ENCODE results near the gene UGT1A9. TPM values are rescaled to one million over a fixed set of nuclear protein-coding genes. Genes with fewer than 3 reads are reported as not detected.

Gene UGT1A9
- total and polyA plus RNA-seq, 2 experiments from 2014 or later = not detected

DNA sequence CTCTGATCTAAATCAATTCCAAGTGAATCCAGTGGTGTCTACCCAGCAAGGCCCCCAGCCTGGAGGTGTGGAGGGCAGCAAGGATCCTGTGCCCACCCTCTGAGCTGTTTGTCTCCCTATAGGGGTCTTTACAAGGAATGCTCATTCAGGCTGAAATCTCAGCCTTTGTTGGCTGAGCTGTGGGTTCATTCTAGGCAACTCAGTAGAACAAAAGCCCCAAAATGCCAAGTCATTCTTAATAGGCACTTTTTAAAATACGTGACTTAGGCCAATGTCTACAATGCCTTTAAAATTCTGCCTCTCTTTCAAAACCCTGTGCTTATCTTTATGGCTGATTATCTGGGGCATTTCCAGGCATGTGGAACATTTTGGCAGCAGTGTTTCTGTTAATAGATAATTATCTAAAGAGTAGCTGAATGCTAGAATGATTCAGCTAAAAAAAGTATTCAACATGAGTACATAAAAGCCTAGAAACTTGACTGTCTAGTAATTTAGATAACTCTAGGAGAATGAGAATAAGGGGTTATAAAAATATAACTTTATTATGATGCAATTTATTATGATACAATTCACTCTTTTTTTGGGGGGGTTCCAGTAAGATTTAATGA lies 28.4 kb downstream of the UGT1A9 start:
- H3K27ac Mint-ChIP-seq = peak overlapping the region; percentile 93
- no peak overlapping the region for H3K4me2 ChIP-seq

More for the DNA sequence above, 28.4 kb downstream of the UGT1A9 start:
- H3K9me3 Mint-ChIP-seq = no peaks in the 10 kb centered on the region
- H3F3A ChIP-seq (replicated peaks; ENCODE audit: low read depth) = no peaks in the 10 kb centered on the region
- no peaks in the 10 kb centered on the region for H3K27me3 Mint-ChIP-seq (ENCODE audit: insufficient read depth, low read depth, poor library complexity)
- no peaks in the 10 kb centered on the region for H3K27me3 ChIP-seq (ENCODE audit: insufficient read depth)
- ATAC-seq (peak; percentile 83), DNase-seq (ENCODE audit: low spot score) (peak; percentile 23)
- H3K4me1 Mint-ChIP-seq = peaks cover 5% of the 10 kb centered on the region; the same call in 2 of the 3 replicates
- H3K27ac ChIP-seq (ENCODE audit: low read depth) = no peak overlapping the region
- no peaks in the 10 kb centered on the region for H3K36me3 Mint-ChIP-seq (ENCODE audit: low read depth)
- 0 out of 2 replicates have a peak, but pooled peaks cover 5% of the 10 kb centered on the region for H3K4me1 ChIP-seq (ENCODE audit: insufficient read depth)
- H3K4me3 ChIP-seq = no peak overlapping the region
- TF ChIP-seq CREB1 (CRISPR knock-in tag; IDR thresholded peaks at IDR 0.05; ENCODE audit: low read depth) = no peak
- no peak for TF ChIP-seq ZNF114 (CRISPR knock-in tag; IDR thresholded peaks at IDR 0.05)
- no peak for TF ChIP-seq NANOG (IDR thresholded peaks at IDR 0.05; ENCODE audit: borderline replicate concordance)
- TF ChIP-seq STAT1 (IDR thresholded peaks at IDR 0.05; ENCODE audit: unreplicated experiment) = no peak
- TF ChIP-seq ETS1 (IDR thresholded peaks at IDR 0.05) = no peak
- no peak for TF ChIP-seq EZH2 (IDR thresholded peaks at IDR 0.05; ENCODE audit: low read depth, unreplicated experiment)
- TF ChIP-seq ZNF331 (CRISPR knock-in tag; IDR thresholded peaks at IDR 0.05; ENCODE audit: low read depth) = no peak
- TF ChIP-seq CTCF (conservative IDR thresholded peaks at IDR 0.05; ENCODE audit: low read depth in 2 of 2) = no peak
- TF ChIP-seq REST (IDR thresholded peaks at IDR 0.05; ENCODE audit: unreplicated experiment) = no peak
- no peak for TF ChIP-seq POLR2AphosphoS5 (IDR thresholded peaks at IDR 0.05; ENCODE audit: low read depth)
- TF ChIP-seq JUNB (IDR thresholded peaks at IDR 0.05; ENCODE audit: unreplicated experiment) = no peak
- no peak for TF ChIP-seq EZH2phosphoT487 (IDR thresholded peaks at IDR 0.05; ENCODE audit: unreplicated experiment)
- no peak for TF ChIP-seq ZNF462 (CRISPR knock-in tag; IDR thresholded peaks at IDR 0.05)
- H3K9me2 ChIP-seq (ENCODE audit: insufficient read depth) = no peaks in the 10 kb centered on the region
- H3K36me3 ChIP-seq (ENCODE audit: insufficient read depth) = no peaks in the 10 kb centered on the region
- H2AFZ ChIP-seq = peak overlapping the region; percentile 81; the same call in 1 of the 2 replicates
- no peaks in the 10 kb centered on the region for H3K79me2 ChIP-seq (replicated peaks; ENCODE audit: insufficient read depth)
- no peak overlapping the region for H3K4me3 Mint-ChIP-seq
- H4K20me1 ChIP-seq (replicated peaks; ENCODE audit: insufficient read depth) = no peaks in the 10 kb centered on the region

Data from GM23338 (cell line).